Measurements from ENCODE around the gene PRKD1.

DNA sequence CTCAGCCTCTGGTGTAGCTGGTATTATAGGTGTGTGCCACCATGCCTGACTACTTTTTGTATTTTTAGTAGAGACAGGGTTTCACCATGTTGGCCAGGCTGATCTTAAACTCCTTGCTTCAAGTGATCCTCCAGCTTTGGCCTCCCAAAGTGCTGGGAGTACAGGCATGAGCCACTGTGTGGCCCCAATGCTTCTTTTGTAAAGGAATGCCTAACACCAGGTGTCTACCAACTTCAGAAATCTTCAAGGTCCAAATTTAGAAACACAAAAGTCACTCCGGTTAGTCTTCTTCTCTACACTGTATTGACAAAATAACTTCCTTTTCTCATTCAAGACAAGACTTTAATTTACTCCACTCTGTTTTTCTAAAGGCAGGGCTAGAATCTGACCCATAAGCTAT lies 188.7 kb downstream of the PRKD1 start:
- TF ChIP-seq, protein P1, sequence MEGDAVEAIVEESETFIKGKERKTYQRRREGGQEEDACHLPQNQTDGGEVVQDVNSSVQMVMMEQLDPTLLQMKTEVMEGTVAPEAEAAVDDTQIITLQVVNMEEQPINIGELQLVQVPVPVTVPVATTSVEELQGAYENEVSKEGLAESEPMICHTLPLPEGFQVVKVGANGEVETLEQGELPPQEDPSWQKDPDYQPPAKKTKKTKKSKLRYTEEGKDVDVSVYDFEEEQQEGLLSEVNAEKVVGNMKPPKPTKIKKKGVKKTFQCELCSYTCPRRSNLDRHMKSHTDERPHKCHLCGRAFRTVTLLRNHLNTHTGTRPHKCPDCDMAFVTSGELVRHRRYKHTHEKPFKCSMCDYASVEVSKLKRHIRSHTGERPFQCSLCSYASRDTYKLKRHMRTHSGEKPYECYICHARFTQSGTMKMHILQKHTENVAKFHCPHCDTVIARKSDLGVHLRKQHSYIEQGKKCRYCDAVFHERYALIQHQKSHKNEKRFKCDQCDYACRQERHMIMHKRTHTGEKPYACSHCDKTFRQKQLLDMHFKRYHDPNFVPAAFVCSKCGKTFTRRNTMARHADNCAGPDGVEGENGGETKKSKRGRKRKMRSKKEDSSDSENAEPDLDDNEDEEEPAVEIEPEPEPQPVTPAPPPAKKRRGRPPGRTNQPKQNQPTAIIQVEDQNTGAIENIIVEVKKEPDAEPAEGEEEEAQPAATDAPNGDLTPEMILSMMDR (IDR thresholded peaks at IDR 0.05): no peak
- TF ChIP-seq EZH2 (IDR thresholded peaks at IDR 0.05; ENCODE audit: borderline replicate concordance, insufficient read depth, low read depth, low read length, poor library complexity, severe bottlenecking): no peak
